ENCODE data around the gene RNF150. TPM values are rescaled to one million over a fixed set of nuclear protein-coding genes. Genes with fewer than 3 reads are reported as not detected.

RNF150 gene
- polyA plus RNA-seq, 3 donors: 0.21 TPM; not detected in 2

- no peak overlapping the region for H3K9ac ChIP-seq (ENCODE audit: insufficient read depth, low read length, poor library complexity, severe bottlenecking)
- H3K27me3 Mint-ChIP-seq (ENCODE audit: low read depth in 3 of 3): peaks cover 0 to 5% (median 0%) of the 10 kb centered on the region in 3 donors
- no peak overlapping the region for H3K4me3 ChIP-seq (replicated peaks in 1 of 3; ENCODE audit: low read depth in 2 of 3, low read length in 3 of 3)
- no peaks in the 10 kb centered on the region for H3K79me2 ChIP-seq (ENCODE audit: insufficient read depth, low read length)
- no peak overlapping the region for H3K4me3 Mint-ChIP-seq
- H3K36me3 Mint-ChIP-seq: no peaks in the 10 kb centered on the region
- no peak for TF ChIP-seq CTCF (IDR thresholded peaks at IDR 0.05)
- no peaks in the 10 kb centered on the region for H3K36me3 ChIP-seq (replicated peaks in 1 of 2; ENCODE audit: control insufficient read depth in 1 of 2, insufficient read depth in 2 of 2, low read length in 2 of 2)
- no peak overlapping the region for H3K27ac Mint-ChIP-seq
- peaks cover 0 to 9% (median 0%) of the 10 kb centered on the region in 7 donors for H3K9me3 Mint-ChIP-seq
- H3K9me3 ChIP-seq (replicated peaks in 1 of 2; ENCODE audit: control insufficient read depth in 1 of 2, insufficient read depth in 1 of 2, low read length in 2 of 2): no peaks in the 10 kb centered on the region
- WGBS (ENCODE audit: insufficient coverage): no CpG with 5 or more reads among the region's 3 CpGs
- no peaks in the 10 kb centered on the region for H3K27me3 ChIP-seq (ENCODE audit: control insufficient read depth in 2 of 2, insufficient read depth in 2 of 2, low read length in 2 of 2)
- H4K20me1 ChIP-seq (ENCODE audit: insufficient read depth, low read length): no peaks in the 10 kb centered on the region
- DNase-seq: no peak
- no peak overlapping the region for H3K4me2 ChIP-seq (replicated peaks; ENCODE audit: extremely low read depth, low read length, poor library complexity, severe bottlenecking)
- intact Hi-C loops (cut with micrococcal nuclease): loop anchor here in 1 of 2 donors (10.0 kb wide), 1 partner anchor 523 kb away; no protein-coding TSS in a partner anchor
- H3K4me1 Mint-ChIP-seq: peaks cover 2% of the 10 kb centered on the region
- no peak overlapping the region for H2AFZ ChIP-seq (ENCODE audit: insufficient read depth, low read depth, low read length, poor library complexity, severe bottlenecking)
- H3K4me1 ChIP-seq (ENCODE audit: control insufficient read depth in 1 of 2, insufficient read depth in 2 of 2, low read length in 2 of 2): no peaks in the 10 kb centered on the region
- no peak overlapping the region for H3K27ac ChIP-seq (ENCODE audit: low read depth in 1 of 2, low read length in 2 of 2)
Observed at GRCh38 chr4:140888054-140888453, 245.2 kb downstream of the RNF150 start.

- peaks cover 2% of the 10 kb centered on the region for H3K4me1 Mint-ChIP-seq
- H3K4me1 ChIP-seq (ENCODE audit: control insufficient read depth in 1 of 2, insufficient read depth in 2 of 2, low read length in 2 of 2): no peaks in the 10 kb centered on the region
Observed at GRCh38 chr4:140887467-140887866, 245.8 kb downstream of the RNF150 start.

More at GRCh38 chr4:140887467-140887866, 245.8 kb downstream of the RNF150 start:
- Histone ChIP-seq H3K36me3 (replicated peaks in 1 of 2; ENCODE audit: control insufficient read depth in 1 of 2, insufficient read depth in 2 of 2, low read length in 2 of 2) (no peaks in the 10 kb centered on the region), H4K20me1 (ENCODE audit: insufficient read depth, low read length) (no peaks in the 10 kb centered on the region), H3K27me3 (ENCODE audit: control insufficient read depth in 2 of 2, insufficient read depth in 2 of 2, low read length in 2 of 2) (no peaks in the 10 kb centered on the region), H3K79me2 (ENCODE audit: insufficient read depth, low read length) (no peaks in the 10 kb centered on the region), H2AFZ (ENCODE audit: insufficient read depth, low read depth, low read length, poor library complexity, severe bottlenecking) (no peak overlapping the region), H3K9me3 (replicated peaks in 1 of 2; ENCODE audit: control insufficient read depth in 1 of 2, insufficient read depth in 1 of 2, low read length in 2 of 2) (no peaks in the 10 kb centered on the region), H3K4me2 (replicated peaks; ENCODE audit: extremely low read depth, low read length, poor library complexity, severe bottlenecking) (no peak overlapping the region), H3K4me3 (replicated peaks in 1 of 3; ENCODE audit: low read depth in 2 of 3, low read length in 3 of 3) (no peak overlapping the region), H3K27ac (ENCODE audit: low read depth in 1 of 2, low read length in 2 of 2) (no peak overlapping the region), H3K9ac (ENCODE audit: insufficient read depth, low read length, poor library complexity, severe bottlenecking) (no peak overlapping the region)
- WGBS (ENCODE audit: insufficient coverage): no CpG with 5 or more reads among the region's 2 CpGs
- H3K9me3 Mint-ChIP-seq: peaks cover 0 to 10% (median 0%) of the 10 kb centered on the region in 7 donors
- no peak for TF ChIP-seq CTCF (IDR thresholded peaks at IDR 0.05)
- H3K36me3 Mint-ChIP-seq: no peaks in the 10 kb centered on the region
- DNase-seq: no peak
- intact Hi-C loops (cut with micrococcal nuclease): loop anchor here in 1 of 2 donors (10.0 kb wide), 1 partner anchor 523 kb away; no protein-coding TSS in a partner anchor
- H3K4me3 Mint-ChIP-seq: no peak overlapping the region
- peaks cover 0 to 5% (median 0%) of the 10 kb centered on the region in 3 donors for H3K27me3 Mint-ChIP-seq (ENCODE audit: low read depth in 3 of 3)
- no peak overlapping the region for H3K27ac Mint-ChIP-seq

Measured in CD14-positive monocyte (primary cell).